OCI-LY3 (cell line): Measurements from ENCODE around the gene TTLL5.

ENCODE experiments used
- EZH2phosphoT487 ChIP-seq: fragments of 200-600 bp; shearing (Covaris generic); IDR thresholded peaks from 2 replicates; pipeline ENCODE4 v1.6.1; 2018; ENCODE audit warnings: antibody characterized with exemption, mixed run types, low read depth
- TF ChIP-seq, protein P1 (sequence below): fragments of 200-600, 300-600 bp; sonication (generic); IDR thresholded peaks from 2 replicates; pipeline ENCODE4 v1.5.1; 2014; ENCODE audit warnings: antibody characterized with exemption, low read length, low read depth

GRCh38 chr14:75881994-75882393 is 220.9 kb downstream of the TTLL5 start:
- TF ChIP-seq, protein P1, sequence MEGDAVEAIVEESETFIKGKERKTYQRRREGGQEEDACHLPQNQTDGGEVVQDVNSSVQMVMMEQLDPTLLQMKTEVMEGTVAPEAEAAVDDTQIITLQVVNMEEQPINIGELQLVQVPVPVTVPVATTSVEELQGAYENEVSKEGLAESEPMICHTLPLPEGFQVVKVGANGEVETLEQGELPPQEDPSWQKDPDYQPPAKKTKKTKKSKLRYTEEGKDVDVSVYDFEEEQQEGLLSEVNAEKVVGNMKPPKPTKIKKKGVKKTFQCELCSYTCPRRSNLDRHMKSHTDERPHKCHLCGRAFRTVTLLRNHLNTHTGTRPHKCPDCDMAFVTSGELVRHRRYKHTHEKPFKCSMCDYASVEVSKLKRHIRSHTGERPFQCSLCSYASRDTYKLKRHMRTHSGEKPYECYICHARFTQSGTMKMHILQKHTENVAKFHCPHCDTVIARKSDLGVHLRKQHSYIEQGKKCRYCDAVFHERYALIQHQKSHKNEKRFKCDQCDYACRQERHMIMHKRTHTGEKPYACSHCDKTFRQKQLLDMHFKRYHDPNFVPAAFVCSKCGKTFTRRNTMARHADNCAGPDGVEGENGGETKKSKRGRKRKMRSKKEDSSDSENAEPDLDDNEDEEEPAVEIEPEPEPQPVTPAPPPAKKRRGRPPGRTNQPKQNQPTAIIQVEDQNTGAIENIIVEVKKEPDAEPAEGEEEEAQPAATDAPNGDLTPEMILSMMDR = no peak
- no peak for TF ChIP-seq EZH2phosphoT487
